Fibroblast of pulmonary artery (primary cell): ENCODE results near the gene GSTM5.

Experiments used
- DNase-seq: peaks from one replicate; pipeline ENCODE4 v3.0.0-alpha.2; 2010; ENCODE audit warnings: low read depth
- H3K4me3 ChIP-seq: replicated peaks from 2 replicates; pipeline ENCODE4 v1.5.1; 2011; ENCODE audit warnings: low read depth, mild to moderate bottlenecking, control low read depth, low read length, moderate library complexity
- TF ChIP-seq, protein P1 (sequence below): IDR thresholded peaks from 2 replicates; pipeline ENCODE4 v1.5.1; 2011; ENCODE audit warnings: mild to moderate bottlenecking, control low read depth, low read length, inconsistent platforms; ENCODE audit errors: missing control alignments

GSTM5 gene

DNA sequence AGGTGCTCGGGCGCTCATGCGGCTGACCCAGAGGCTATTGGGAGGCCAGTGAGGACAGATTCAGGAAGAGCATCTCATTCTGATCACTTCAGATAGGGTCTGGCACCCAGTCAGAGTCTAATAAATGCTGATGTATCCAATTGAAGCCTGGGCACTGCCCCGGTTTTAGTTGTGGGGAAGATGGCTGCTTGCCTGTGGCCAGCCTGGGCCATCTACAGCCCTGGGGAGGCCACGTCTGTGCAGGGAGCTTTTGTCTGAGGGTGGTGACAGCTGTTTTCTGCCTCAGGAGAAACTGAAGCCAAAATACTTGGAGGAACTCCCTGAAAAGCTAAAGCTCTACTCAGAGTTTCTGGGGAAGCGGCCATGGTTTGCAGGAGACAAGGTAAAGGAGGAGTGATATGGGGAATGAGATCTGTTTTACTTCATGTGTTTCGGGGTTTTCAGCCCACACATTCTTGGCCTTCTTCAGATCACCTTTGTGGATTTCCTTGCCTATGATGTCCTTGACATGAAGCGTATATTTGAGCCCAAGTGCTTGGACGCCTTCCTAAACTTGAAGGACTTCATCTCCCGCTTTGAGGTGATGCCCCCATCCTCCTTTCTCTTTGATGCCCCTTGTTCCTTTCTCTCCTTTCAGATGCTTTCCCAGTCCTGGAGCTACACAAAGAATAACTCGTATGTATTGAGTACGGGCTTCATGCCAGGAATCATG is 2.8 kb downstream of the GSTM5 start:
- H3K4me3 ChIP-seq: no peak overlapping the region
- no peak for DNase-seq
- TF ChIP-seq, protein P1, sequence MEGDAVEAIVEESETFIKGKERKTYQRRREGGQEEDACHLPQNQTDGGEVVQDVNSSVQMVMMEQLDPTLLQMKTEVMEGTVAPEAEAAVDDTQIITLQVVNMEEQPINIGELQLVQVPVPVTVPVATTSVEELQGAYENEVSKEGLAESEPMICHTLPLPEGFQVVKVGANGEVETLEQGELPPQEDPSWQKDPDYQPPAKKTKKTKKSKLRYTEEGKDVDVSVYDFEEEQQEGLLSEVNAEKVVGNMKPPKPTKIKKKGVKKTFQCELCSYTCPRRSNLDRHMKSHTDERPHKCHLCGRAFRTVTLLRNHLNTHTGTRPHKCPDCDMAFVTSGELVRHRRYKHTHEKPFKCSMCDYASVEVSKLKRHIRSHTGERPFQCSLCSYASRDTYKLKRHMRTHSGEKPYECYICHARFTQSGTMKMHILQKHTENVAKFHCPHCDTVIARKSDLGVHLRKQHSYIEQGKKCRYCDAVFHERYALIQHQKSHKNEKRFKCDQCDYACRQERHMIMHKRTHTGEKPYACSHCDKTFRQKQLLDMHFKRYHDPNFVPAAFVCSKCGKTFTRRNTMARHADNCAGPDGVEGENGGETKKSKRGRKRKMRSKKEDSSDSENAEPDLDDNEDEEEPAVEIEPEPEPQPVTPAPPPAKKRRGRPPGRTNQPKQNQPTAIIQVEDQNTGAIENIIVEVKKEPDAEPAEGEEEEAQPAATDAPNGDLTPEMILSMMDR: no peak

DNA sequence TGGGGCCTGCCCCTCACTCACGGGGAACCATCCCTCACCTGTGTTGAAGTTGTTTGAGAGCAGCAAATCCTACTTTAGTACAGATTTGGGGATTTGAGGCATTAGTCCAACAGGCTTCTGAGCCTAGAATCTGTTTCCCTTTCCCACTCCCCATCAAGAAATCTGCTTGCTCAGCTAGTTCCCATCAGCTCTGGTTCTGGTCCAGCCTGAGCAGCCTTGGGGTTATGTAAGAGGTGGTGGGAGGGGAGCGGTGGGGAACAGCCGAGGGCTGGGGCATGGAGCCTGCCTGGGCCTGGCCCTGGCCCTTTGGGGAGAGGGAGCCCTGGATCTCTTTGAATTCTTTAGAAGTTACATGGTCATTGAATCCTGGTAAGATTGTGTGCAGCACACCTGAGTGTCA is 4.1 kb downstream of the GSTM5 start:
- H3K4me3 ChIP-seq: no peak overlapping the region
- no peak for DNase-seq
- TF ChIP-seq, protein P1: no peak

DNA sequence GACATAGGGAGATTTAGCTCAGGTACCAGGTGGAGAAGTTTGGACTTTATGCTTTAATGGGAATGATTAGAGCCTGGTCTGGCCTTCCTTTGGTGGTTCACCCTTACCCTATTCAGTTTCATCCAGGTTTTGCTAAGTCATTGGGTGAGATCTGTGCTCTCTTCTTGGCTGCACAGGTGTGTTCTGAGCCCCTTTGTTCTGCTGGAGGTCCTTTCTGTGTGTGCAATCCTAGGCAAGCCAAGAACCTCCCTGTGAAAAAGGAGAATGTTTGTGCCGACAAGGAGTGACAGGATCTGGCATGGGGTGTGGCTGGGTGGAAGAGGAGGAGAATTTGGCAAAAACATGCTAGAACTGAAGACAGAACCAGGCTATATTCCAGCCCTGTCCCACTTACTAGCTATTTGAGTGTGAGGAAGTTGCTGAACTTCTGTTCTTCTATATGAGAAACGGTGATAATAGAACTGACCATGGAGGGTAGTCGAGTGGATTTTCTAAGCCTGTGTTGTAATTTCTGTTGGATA is 4.6 kb downstream of the GSTM5 start:
- H3K4me3 ChIP-seq: no peak overlapping the region
- TF ChIP-seq, protein P1: no peak
- no peak for DNase-seq

DNA sequence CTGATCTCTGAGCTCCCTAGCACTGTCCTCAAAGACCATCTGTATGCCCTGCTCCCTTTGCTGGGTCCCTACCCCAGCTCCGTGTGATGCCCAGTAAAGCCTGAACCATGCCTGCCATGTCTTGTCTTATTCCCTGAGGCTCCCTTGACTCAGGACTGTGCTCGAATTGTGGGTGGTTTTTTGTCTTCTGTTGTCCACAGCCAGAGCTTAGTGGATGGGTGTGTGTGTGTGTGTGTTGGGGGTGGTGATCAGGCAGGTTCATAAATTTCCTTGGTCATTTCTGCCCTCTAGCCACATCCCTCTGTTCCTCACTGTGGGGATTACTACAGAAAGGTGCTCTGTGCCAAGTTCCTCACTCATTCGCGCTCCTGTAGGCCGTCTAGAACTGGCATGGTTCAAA is 5.7 kb downstream of the GSTM5 start:
- TF ChIP-seq, protein P1: no peak
- H3K4me3 ChIP-seq: no peak overlapping the region
- DNase-seq: no peak

DNA sequence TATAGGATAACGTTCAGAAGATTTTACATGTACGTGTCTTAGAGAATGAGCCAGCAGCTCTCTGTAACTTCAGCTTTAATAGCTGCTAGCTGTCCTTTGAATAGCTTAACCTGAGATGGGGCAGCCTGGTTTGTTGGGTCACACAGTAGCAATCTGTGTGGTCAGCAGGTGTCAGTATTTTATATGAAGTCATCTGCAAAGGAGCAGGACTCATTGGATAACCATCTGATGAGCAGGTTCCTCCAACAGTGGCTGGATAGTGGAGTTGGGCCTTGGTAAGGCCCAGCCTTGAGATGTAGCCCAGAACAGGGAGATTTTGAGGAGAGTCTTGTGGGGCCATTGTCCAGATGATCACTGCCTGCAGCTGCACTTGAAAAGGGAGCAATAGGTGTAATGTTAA is 6.4 kb downstream of the GSTM5 start:
- H3K4me3 ChIP-seq: no peak overlapping the region
- TF ChIP-seq, protein P1: no peak
- DNase-seq: no peak

DNA sequence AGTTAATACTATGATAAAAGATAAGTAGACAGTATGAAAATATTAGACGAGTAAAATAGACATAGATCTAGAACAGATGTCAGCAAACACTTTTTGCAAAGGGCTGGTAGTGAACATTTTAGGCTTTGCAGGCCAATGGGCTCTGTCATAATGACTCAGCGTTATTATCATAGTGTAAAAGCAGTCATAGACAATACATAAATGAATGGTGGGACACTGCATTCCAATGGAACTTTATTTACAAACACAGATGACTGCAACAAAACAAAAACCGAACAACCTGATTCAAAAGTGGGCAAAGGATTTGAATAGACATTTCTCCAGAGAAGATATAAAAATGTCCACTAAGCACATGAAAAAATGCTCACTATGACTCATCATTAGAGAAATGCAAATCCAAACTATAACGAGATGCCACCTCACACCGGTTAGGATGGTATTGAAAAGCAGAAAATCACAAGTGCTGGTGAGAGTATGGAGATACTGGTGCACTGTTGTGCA is 7.3 kb downstream of the GSTM5 start:
- no peak overlapping the region for H3K4me3 ChIP-seq
- peak; percentile 64 for DNase-seq
- TF ChIP-seq, protein P1: no peak

DNA sequence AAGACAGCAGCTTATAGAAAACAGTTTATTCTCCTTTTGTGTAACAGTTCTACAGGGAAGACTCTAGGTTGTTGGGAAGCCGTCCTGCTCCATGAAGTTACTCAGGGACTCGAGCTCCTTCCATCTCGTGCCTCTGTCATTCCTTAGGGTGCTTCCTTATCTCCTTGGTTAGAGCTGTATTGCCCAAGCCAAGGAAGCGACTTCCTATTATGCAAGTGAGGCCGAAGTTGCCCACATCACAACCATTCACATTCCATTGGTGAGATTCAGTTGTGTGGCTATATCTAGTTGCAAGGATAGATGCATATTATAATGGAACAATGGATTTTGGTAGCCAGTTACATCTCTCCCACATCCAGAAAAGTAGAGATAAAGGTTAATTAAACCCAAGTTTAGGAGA is 9.0 kb downstream of the GSTM5 start:
- TF ChIP-seq, protein P1: no peak
- H3K4me3 ChIP-seq: no peak overlapping the region
- peak; percentile 56 for DNase-seq
